HFF-Myc (cell line): ENCODE results near the gene LATS2.

Experiments
- DNase-seq: peaks from one replicate; pipeline ENCODE4 v3.0.0-alpha.2; 2011; ENCODE audit warnings: low read depth; ENCODE audit errors: extremely low read depth
- H3K4me3 ChIP-seq: replicated peaks from 2 replicates; pipeline ENCODE4 v1.5.1; 2011; ENCODE audit warnings: low read depth, mild to moderate bottlenecking, control low read depth, low read length
- CTCF ChIP-seq: IDR thresholded peaks from 2 replicates; pipeline ENCODE4 v1.5.1; 2012; ENCODE audit warnings: mild to moderate bottlenecking, low read depth, low read length, control low read depth; ENCODE audit errors: missing control alignments

LATS2 gene

GRCh38 chr13:21006141-21007005, 55.0 kb downstream of the LATS2 start:
- no peak for DNase-seq
- H3K4me3 ChIP-seq, result no peak overlapping the region
- TF ChIP-seq CTCF, result no peak

GRCh38 chr13:21005193-21005592, 56.2 kb downstream of the LATS2 start:
- H3K4me3 ChIP-seq, result no peak overlapping the region
- no peak for TF ChIP-seq CTCF
- DNase-seq, result no peak

- no peak for TF ChIP-seq CTCF
- DNase-seq, result no peak
These were observed 59.9 kb downstream of the LATS2 start for GRCh38 chr13:21001471-21001870.

GRCh38 chr13:21000647-21001046, 60.7 kb downstream of the LATS2 start:
- H3K4me3 ChIP-seq, result no peak overlapping the region
- no peak for TF ChIP-seq CTCF
- no peak for DNase-seq

More at GRCh38 chr13:21001471-21001870, 59.9 kb downstream of the LATS2 start:
- no peak overlapping the region for H3K4me3 ChIP-seq

GRCh38 chr13:20998649-20999415, 62.6 kb downstream of the LATS2 start:
- H3K4me3 ChIP-seq, result no peak overlapping the region
- DNase-seq, result no peak
- no peak for TF ChIP-seq CTCF

- DNase-seq, result peak; percentile 74
- H3K4me3 ChIP-seq, result no peak overlapping the region
- no peak for TF ChIP-seq CTCF
These were observed 63.9 kb downstream of the LATS2 start for GRCh38 chr13:20997301-20998161.
